Fibroblast of lung (primary cell): Measurements from ENCODE around the gene PDE4D.

ENCODE experiments used
- EZH2 ChIP-seq: IDR thresholded peaks from 2 replicates; pipeline ENCODE4 v1.5.1; 2012; ENCODE audit warnings: low read length, control low read depth, mild to moderate bottlenecking; ENCODE audit errors: missing control alignments
- TF ChIP-seq, protein P1 (sequence below), 2 donors: IDR thresholded peaks in 1 of 2; conservative IDR thresholded peaks in 1 of 2; 1 replicate in 1 of 2; 2 replicates in 1 of 2; pipeline ENCODE4 v1.5.1; 2011 to 2012; ENCODE audit warnings: low read length in 2 of 2, control low read depth in 1 of 2, inconsistent platforms in 1 of 2, low read depth in 1 of 2, mild to moderate bottlenecking in 1 of 2

DNA sequence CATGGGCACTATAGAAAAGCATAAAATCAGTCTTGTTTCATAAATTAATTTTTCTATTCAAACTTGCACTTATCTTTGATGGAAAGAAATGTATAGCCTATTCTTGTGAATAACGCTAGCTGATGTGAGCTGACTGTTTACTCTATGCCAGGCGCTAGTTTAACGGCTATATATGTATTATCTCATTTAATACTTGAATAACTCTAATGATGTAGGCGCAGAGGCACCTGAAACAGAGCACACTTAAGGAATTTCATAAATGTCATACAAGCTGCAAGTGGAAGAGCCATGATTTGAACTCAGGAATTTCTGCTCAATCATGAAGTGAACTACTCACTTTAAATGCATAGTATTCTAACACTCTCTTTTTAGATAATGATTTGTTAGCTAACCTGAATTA is 551.8 kb downstream of the PDE4D start:
- TF ChIP-seq, protein P1, sequence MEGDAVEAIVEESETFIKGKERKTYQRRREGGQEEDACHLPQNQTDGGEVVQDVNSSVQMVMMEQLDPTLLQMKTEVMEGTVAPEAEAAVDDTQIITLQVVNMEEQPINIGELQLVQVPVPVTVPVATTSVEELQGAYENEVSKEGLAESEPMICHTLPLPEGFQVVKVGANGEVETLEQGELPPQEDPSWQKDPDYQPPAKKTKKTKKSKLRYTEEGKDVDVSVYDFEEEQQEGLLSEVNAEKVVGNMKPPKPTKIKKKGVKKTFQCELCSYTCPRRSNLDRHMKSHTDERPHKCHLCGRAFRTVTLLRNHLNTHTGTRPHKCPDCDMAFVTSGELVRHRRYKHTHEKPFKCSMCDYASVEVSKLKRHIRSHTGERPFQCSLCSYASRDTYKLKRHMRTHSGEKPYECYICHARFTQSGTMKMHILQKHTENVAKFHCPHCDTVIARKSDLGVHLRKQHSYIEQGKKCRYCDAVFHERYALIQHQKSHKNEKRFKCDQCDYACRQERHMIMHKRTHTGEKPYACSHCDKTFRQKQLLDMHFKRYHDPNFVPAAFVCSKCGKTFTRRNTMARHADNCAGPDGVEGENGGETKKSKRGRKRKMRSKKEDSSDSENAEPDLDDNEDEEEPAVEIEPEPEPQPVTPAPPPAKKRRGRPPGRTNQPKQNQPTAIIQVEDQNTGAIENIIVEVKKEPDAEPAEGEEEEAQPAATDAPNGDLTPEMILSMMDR (conservative IDR thresholded peaks at IDR 0.05 in 1 of 2, IDR thresholded peaks at IDR 0.05 in 1 of 2; ENCODE audit: low read depth in 1 of 2, low read length in 2 of 2): no peak
- TF ChIP-seq EZH2: no peak
